Measurements from ENCODE around the gene PTS.

Gene PTS

GRCh38 chr11:112265659-112266409 is 39.6 kb downstream of the PTS start:
- no peak for DNase-seq (ENCODE audit: low read depth in 2 of 2)

DNA sequence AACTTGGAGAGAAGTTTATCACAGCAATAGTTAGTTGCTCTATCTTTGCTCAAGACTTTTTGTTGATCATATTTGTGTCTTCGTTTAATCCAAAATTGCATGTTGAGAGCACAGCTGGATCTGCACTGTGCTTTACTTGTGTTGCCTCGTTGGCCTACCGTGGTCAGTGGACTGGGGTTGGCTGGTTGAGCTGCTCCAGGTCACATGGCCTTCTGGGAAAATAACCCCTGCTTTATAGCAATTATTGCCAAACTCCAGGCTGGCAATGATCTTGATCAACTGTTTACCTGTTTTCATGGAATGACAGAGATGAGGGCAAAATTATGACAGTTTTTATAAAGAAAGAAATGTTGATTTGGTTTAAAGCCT is 40.2 kb downstream of the PTS start:
- no peak for DNase-seq (ENCODE audit: low read depth in 2 of 2)

- no peak for DNase-seq (ENCODE audit: low read depth in 2 of 2)
These were observed 41.0 kb downstream of the PTS start for GRCh38 chr11:112267188-112267591.

- DNase-seq (ENCODE audit: low read depth in 2 of 2): no peak
These were observed 42.2 kb downstream of the PTS start for GRCh38 chr11:112268406-112268805.

DNA sequence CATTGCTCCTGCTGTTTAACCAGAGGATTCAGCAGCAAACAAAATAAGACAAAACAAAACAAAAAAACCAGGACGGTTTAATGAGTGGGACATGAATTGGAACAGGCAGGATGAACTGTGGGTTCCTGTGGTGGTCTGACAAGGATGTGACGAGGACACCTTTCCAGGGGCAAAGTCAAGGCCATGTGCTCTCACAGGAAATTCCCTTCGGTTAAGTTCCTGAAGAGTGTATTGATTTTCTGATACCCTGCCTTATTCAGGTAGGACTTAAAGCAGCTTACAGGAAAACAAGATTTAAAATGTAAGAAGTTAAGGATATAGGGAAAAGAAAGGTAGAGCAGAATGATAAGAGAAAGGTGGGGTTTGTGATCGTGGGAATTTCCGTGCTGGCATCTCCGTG is 42.9 kb downstream of the PTS start:
- no peak for DNase-seq (ENCODE audit: low read depth in 2 of 2)

DNA sequence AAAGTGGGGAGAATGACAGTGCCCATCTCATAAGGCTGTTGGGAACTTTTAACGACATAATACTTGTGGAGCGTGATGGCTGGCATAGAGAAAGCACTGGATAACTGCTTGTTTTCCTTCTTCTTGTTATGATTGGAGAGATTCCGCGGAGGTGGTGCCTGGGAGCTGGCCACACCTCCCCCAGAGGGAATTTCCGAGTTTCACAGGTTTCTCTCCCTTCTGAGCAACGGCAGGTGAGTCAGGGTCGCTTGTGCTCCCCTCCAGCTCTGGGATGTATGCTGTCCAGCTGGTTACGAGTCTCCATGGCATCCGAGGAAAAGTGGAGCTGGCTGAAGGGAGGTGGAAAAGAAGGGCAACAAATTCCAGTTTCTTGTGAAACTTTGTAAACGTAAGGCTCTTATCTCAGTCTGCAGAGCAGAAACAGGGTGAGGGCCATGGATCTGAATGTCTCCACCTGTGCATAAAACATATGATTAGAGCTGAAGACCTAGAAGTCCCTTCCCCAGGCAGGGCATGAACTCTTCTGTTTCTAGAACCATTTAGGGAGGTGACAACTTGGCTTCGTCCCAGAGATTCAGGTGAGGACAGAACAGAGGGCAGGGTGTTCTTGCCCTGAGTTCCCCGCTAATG is 44.4 kb downstream of the PTS start:
- DNase-seq (ENCODE audit: low read depth in 2 of 2): no peak

GRCh38 chr11:112271242-112271641 is 45.0 kb downstream of the PTS start:
- DNase-seq (ENCODE audit: low read depth in 2 of 2): no peak

DNA sequence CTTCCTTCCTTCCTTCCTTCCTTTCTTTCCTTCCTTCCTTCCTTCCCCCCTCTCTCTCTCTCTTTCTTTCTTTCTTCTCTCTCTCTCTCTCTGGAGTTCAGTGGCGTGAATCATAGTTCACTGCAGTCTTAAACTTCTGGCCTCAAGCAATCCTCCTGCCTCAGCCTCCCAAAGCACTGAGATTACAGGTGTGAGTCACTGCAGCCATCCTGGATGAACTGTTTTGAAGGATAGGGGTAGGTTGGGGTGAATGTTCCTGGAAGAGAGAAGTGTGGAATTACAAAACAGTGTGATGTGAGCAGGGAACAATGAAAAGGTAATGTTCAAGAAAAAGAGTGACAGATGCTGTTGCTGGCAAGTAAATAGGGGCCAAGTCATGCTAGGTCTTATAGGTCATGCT is 46.8 kb downstream of the PTS start:
- no peak for DNase-seq (ENCODE audit: low read depth in 2 of 2)

- no peak for DNase-seq (ENCODE audit: low read depth in 2 of 2)
These were observed 48.0 kb downstream of the PTS start for GRCh38 chr11:112274007-112274783.

- DNase-seq (ENCODE audit: low read depth in 2 of 2): no peak
These were observed 50.8 kb downstream of the PTS start for GRCh38 chr11:112277029-112277428.

DNA sequence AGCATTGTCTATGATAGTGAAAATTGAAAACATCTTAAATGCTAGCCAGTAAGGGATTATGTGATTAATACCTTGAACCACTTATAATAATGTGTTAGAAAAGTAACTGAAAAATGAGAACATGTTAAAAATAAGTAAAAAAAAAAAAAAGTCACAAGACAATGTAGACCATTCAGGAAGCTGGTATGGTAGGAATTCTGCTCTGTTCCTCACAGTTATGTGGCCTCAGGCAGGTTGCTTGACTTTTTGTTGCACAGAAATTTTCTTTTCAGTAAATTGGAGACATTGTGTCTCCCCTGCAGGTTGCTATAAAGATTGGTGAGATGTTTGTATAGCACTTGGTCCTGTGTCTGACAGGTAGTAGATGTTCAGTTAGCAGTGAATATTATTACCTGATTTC is 51.7 kb downstream of the PTS start:
- DNase-seq (ENCODE audit: low read depth in 2 of 2): no peak

- no peak for DNase-seq (ENCODE audit: low read depth in 2 of 2)
These were observed 52.6 kb downstream of the PTS start for GRCh38 chr11:112278803-112279202.

DNA sequence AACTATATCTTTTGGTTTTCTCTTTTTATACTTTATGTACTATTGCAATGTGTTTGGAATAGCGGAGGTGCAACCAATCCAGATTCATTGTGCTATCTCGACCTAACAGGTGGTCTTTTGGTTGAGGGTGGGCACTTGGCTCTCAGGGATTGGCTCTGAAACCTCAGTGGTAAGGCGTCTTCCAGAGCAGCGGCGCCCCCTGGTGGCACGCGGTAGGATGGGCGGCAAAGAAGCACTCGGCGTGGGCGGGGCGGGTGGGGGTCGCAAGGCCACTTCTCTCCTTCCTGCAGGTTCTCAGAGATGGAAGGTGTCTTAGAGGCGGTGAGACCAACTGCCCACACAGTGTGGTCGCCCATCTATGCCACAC is 53.7 kb downstream of the PTS start:
- no peak for DNase-seq (ENCODE audit: low read depth in 2 of 2)

- DNase-seq (ENCODE audit: low read depth in 2 of 2): peak; percentile 48 to 59
These were observed 54.3 kb downstream of the PTS start for GRCh38 chr11:112280268-112281126.

DNA sequence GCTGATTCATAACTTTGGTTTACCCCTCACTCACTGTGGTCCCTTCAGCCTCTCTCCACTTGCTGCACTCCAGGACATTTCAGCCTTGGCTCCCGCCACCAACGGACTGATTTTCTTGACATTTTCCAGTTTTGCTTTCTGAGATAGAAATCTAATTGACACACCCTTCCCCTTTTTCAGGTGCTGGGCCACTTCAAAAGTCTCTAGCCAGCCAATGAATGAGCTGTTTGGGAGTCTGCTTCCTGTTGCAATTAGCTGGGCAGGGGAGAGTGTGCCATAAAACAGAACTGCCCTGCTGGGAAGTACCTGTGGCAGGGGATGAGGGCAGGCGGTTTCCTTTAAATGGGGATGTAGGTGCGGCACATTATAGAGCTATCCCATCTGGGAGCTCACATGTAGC is 55.5 kb downstream of the PTS start:
- DNase-seq (ENCODE audit: low read depth in 2 of 2): no peak

Data from fibroblast of skin of left quadriceps (primary cell).